Measurements from ENCODE around the gene COPZ2.

DNA sequence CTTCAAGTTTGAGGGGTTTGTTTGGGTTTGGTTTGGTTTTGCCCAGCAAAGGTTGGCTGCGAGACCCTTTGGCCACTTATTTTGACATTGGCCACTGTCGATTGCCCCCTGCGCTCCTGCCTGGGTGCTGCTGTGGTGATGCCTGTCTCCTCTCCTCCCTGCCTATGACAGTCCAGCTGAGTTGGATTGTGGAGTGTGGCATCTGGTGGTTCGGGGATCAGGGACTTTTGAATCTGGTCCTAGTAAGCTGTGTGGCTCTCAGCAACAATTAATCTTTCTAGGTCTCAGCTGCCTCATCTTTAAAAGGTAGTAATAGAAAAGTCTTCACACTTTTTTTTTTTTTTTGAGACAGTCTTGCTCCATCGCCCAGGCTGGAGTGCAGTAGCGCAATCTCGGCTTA lies 39.6 kb downstream of the COPZ2 start:
- TF ChIP-seq, protein P1, sequence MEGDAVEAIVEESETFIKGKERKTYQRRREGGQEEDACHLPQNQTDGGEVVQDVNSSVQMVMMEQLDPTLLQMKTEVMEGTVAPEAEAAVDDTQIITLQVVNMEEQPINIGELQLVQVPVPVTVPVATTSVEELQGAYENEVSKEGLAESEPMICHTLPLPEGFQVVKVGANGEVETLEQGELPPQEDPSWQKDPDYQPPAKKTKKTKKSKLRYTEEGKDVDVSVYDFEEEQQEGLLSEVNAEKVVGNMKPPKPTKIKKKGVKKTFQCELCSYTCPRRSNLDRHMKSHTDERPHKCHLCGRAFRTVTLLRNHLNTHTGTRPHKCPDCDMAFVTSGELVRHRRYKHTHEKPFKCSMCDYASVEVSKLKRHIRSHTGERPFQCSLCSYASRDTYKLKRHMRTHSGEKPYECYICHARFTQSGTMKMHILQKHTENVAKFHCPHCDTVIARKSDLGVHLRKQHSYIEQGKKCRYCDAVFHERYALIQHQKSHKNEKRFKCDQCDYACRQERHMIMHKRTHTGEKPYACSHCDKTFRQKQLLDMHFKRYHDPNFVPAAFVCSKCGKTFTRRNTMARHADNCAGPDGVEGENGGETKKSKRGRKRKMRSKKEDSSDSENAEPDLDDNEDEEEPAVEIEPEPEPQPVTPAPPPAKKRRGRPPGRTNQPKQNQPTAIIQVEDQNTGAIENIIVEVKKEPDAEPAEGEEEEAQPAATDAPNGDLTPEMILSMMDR (conservative IDR thresholded peaks at IDR 0.05; ENCODE audit: low read depth, low read length), result no peak
- TF ChIP-seq EZH2phosphoT487 (IDR thresholded peaks at IDR 0.05; ENCODE audit: borderline replicate concordance, low read length), result no peak
